ENCODE data around the gene YY1.
"Not testable (repeated sequence)": the region's sequence is repeated elsewhere in the genome, so short reads cannot be mapped to it uniquely, and the experiment has no call there.

YY1 gene

DNA sequence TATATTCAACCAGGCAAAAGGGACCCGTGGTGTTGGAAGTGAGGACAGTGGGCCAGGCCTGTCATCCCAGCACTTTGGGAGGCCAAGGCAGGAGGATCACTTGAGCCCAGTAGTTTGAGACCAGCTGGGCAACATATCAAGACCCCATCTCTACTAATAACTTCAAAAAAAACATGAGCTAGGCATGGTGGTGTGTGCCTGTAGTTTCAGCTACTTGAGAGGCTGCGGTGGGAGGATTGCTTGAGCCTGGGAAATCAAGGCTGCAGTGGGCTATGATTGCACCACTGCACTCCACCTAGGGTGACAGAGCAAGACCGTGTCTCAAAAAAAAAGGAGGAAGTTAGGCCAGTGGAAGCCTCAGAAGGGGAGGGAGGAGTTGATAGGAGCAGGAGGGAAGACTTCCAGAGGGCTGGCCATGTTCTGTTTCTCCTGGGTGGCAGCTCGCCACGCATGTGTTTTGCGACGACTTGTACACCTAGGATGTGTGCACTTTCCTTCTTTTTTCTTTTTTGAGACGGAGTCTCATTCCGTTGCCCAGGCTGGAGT lies 57.2 kb downstream of the YY1 start:
- no peak for DNase-seq (ENCODE audit: low spot score)

DNA sequence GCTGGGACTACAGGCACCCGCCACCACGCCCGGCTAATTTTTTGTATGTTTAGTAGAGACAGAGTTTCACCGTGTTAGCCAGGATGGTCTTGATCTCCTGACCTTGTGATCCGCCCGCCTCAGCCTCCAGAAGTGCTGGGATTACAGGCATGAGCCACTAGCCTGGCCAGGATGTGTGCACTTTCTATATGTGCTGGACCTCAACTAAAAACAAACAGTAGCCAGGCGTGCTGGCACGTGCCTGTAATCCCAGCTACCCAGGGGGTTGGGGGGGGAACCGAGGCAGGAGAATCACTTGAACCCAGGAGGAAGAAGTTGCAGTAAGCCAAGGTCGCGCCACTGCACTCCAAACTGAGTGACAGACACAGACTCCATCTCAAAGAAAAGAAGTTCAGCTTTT lies 57.8 kb downstream of the YY1 start:
- DNase-seq (ENCODE audit: low spot score): not testable (repeated sequence)

DNA sequence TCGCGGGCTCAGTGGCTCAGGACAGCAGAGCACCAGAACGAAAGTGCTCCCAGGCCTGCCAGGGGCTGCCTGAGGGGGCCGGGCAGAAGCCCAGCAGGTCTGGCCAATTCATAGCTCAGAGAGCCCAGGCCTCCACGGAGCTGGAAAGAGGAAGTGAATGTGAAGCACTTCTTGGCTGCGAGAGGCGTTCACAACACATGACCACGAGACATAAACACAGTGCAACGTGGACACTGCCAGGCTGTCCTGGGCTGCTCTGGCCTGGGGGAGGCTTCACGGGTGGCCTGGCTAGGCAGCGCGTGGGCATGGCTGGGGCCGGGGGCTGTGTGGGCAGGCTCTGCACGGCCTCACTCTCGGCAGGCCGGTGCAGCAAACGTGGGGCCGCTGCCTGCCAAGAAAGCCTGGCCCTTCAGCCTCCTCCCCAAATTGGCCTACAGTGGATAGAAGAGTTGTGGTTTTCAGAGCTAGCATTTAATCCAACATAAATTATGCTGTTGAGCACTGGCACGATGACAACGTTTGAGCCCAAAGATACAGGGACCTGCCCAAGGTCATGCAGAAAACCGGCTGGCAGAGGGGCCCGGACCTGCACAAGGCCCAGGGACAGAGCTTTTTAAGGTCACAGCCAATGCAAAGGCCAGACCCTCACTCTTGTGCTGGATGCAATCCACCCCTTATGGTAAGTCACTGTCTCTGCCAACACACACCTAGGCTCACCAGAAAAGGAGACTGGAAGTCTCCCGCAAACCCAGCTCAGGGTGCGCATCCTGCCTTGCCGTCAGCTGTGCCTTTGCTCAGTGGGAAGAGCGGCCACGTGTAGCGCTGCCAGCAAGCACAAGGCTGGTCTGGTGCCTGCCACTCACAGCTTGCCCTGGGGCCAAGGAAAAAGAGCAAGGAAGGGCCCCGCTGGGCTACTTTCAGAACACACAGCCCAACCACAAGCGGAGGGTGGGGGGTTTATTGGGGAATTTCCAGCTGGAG lies 58.7 kb downstream of the YY1 start:
- DNase-seq (ENCODE audit: low spot score): peak; percentile 90

DNA sequence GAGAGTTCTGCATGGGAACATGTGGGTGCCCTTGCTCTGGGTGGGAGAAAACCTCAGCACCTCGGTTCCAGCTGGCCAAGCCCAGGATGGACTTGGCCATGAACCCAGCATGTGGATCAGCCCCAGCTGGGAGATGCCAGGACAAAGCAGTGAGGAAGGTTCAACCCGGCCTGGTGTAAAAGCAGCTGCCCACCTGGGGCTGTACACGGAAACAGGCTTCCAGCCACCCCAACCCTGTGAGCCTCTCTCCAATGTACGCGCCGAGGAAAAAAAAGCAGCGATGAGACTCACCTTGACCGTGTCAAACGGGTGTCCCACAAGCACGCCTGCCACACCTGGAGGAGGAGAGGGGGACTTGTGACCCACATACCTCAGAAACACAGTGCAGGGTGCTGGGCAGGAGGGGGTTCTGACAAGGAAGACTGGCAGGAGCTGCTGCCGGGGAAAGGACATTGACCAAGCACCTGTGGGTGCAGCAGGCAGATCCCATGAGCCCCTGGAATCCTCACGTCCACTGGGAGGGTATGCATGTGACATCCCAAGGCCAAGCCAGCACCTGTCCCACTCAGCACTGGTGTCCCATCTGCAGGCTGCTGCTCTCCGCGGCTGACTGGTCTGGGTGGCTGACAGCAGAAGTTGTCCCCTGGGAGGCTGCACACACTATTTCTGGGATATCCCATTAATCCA lies 59.8 kb downstream of the YY1 start:
- no peak for DNase-seq (ENCODE audit: low spot score)

DNA sequence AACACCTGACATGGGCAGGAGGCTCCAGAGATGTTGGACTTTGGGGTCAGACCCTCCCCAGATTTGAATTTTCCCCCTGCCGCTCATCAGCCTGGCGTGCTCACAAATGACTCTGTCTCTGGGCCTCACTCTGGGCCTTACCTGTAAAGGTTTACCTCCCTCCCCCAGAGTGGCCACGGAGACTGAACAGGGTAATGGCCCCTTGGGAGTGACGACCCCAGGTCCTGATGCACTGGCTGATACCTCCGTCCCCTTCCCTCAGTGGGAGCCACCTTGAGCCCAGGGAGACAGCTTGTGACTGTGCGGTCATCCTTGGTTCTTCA lies 60.3 kb downstream of the YY1 start:
- DNase-seq (ENCODE audit: low spot score): no peak

DNA sequence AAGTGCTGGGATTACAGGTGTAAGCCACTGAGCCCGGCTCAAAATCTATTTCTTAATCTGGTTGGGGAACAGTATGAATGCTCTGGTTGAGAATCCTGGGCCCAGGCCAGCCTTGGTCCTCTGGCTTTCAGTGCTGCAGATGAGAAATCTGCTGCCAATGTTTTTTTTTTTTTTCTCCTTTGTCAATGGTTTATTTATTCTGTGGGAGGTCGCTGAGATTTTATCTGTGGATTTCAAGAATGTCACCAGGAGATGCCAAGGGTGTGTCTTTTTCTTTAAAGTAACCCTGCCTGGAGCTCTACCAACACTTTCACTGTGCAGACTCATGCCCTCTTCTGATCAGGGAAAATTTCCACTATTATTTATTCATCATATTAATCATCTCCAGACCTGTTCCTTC lies 63.7 kb downstream of the YY1 start:
- DNase-seq (ENCODE audit: low spot score): no peak

DNA sequence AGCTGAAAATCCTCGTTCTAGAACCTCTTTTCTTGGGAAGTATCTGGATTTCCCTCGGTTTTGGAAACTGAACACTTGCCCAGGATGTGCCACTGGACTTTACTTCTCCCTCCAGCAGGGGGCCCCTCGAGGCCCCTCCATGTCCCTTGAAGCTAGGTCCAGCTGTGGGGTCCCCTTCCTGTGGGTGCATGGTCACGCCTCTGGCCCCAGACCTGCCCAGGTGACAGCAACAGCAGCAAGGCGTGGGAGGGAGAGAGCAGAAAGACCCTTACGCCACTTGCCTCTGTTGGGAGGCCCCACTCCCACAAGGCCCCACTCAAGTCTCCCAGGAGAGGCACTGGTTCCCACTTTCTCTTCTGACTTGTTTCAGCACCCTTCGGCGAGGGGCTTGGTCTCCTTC lies 64.2 kb downstream of the YY1 start:
- DNase-seq (ENCODE audit: low spot score): no peak

DNA sequence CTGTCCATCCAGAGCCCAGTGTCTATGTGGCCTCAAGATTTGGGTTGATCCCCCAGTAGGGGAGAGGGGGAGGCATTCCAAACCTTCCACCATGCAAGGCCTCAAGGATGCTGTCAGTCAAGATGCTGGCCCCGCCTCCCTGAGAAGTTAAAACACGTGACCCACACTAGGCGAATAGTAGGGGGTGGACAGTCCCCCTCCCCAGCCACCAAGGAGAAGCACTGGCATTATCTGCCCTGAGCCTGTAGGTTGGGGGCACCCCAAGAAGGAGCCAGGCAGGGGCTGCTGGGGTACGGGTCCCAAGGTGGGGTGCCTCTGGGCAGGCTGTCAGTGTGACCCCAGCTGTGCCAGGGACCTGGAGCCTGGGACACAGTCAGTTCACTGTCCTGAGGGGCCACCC lies 65.0 kb downstream of the YY1 start:
- DNase-seq (ENCODE audit: low spot score): no peak

DNA sequence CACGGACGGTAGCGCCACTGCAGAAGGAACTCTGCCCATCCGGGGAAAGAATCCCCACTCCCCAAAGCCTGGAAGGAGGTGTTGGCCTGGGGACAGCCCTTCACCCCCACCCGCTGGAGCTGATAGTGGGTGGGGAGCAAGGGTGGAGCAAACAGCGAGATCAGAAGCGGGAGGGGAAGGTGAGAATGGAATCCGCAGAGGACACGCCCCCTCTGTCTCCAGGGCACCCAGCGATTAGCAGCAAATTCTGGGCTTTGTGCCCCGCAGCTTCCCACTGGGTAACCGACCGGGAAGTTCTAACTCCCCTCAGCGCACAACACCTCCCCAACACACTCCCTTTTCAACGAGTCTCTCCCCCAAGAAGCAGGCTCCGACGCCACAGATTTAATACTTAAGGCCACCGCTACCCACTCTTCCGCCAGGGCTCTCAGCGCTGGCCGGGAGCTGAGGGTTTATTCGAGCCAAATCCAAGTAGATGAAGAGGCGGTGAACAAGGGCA lies 65.9 kb downstream of the YY1 start:
- DNase-seq (ENCODE audit: low spot score): peak; percentile 79

DNA sequence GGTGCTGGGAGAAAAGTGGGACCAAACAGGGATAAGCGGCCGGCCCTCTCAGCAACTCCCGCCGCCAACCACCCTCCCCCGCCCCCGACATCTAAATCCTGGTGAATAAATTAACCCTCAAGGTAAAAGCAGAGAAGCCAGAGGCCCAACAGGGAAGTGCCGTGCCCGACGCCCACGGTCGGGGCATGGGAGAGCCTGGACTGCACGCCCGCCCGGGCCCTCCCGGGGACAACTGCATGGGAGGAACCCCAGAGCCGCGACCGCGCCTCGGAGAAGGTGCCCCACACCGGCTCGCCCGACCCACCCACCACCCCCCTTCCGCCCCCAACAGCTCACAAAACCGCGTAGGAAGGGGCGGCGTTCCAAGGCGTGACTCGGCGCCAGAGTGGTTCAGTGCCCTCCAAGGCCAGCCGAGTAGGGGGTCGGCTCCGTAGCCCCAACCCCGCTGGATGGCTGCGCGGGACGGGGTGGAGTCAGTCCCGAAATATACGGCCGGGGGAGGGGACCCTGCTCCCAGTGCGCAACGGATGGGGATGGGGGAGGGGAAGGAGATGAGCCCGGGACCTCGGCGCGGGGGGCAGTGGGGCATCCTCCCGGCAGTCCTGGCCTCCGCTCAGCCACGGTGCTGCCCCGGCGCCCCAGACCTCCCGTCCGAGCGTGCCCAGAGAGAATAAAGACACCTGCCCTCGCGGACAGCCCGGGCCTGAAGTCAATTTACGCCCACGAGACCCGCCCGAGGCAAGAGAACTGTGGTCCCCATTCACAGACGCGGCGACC lies 66.6 kb downstream of the YY1 start:
- no peak for DNase-seq (ENCODE audit: low spot score)

DNA sequence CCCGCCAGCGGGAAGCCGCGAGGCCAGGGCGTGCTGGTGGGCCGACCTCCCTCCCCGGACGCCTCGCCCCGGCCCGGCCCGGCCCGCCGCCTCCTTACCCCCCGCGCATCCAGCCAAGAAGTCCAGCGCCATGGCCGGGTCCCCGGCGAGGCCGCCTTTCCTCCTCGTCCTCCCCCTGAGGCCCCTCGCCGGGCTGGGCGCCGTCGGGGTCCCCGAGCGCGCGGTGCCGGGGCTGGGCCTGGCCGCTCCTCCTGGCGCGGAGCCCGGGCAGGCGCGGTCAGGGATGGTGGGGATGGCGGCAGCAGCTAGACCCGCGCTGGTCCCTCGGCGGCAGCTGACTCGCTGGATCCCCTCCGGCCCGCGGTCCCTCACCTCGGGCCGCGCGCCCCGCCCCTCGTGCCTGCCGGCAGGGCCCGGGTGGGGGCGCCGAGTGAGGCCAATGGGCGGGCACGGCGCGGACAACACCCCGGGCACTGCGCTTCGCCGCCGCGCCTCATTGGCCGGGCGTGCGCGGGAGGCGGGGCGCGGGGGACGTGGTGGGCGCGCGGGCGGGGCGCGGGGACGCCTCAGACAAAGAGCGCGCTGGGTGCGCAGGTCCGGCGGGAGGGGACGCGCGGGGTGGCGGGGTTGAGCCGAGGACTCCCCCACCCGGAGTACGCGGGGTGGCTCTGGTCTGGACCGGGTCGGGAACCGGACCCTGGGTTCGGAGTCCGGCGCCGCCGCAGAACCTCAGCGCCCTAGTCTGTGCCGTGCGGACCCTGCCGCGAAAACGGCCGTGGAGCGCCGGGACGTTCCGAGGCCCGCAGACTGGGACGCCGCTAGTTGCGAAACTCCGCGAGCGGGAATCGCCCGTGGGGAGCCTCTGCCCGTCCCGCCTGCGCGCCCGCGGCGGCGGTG lies 67.4 kb downstream of the YY1 start, which contains the start of gene SLC25A29:
SLC25A29 (minus strand) TSS at position 344 of the 897 bp plus-strand sequence; CDS start at position 132, 212 bp downstream.
- DNase-seq (ENCODE audit: low spot score): peak; percentile 96

DNA sequence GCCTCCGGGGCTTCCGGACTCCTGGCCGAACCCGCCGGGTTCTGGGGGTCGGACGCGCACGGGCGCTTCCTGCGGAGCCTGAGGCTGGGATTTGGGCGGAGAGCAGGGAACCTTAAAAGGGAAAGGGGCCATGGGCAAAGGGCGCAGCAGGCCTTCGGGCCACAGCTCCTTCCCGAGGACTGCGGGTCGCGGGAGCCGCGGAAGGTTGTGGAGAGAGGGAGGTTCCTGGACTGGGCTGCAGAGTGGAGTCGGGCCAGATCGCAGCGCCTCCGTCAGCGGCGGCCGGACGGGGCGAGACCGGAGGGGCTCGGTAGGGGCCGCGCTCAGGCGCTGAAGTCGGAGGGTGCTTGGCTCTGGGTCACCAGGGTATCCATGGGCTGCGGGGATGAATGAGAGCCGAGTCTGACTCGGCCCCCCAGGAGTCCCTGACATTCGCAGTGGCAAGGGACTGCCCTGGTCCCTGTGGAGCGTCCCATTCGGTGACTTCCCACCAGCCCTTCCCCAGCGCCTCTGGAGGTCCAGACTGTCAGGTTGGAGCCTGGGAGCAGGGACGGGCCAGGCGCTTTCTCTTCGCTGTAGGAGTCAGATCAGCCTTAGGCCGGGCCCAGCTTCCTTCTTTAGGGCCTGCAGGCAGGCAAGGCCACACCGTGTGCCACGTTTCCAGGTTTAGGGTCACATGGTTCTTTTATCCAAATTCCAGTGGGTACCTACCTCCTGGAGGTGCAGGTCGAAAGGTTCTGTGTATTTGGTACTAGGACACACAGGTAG lies 68.2 kb downstream of the YY1 start:
- no peak for DNase-seq (ENCODE audit: low spot score)

DNA sequence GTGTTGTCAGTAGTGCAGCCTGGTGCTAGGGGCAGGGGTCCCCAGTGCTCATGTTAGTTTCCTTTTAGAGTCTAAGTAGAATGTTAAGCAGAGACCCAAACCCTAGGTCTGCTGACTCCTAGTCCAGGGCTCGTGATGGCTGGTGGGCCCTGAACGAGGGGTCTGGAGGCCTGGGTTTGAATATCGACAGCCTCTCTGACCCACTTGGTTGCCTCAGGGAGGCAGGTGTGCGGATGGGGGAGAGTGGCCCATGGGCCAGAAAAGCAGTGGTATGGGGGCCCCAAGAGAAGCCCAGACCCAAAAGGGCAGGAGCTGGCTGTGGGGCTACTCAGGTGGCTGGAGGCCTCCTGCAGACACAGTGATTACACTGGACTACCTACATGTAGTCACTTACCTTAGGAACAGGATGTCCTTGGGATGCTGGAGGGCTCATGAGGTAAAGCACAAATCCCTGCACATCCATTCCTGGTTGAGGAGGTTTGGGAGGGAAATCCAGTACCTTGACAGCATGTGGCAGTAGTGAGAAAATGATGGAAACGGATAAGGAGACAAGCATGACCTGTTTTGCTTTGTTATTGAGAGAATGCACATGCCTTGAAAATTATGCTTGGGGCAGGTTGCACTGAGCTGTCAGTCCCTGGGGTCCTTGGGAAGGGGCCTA lies 69.0 kb downstream of the YY1 start:
- no peak for DNase-seq (ENCODE audit: low spot score)

DNA sequence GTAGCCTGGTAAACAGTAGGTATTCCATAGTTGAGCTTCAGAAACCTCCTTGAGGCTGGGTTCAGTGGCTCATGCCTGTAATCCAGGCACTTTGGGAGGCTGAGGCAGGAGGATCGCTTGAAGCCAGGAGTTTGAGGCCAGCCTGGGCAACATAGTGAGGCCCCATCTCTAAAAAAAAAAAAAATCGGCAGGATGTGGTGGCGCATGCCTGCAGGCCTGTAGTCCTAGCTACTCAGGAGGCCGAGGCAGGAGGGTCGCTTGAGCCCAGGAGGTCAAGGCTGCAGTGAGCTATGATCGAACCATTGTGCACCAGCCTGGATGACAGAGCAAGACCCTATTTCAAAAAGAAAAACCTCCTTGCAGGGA lies 69.5 kb downstream of the YY1 start:
- DNase-seq (ENCODE audit: low spot score): not testable (repeated sequence)

DNA sequence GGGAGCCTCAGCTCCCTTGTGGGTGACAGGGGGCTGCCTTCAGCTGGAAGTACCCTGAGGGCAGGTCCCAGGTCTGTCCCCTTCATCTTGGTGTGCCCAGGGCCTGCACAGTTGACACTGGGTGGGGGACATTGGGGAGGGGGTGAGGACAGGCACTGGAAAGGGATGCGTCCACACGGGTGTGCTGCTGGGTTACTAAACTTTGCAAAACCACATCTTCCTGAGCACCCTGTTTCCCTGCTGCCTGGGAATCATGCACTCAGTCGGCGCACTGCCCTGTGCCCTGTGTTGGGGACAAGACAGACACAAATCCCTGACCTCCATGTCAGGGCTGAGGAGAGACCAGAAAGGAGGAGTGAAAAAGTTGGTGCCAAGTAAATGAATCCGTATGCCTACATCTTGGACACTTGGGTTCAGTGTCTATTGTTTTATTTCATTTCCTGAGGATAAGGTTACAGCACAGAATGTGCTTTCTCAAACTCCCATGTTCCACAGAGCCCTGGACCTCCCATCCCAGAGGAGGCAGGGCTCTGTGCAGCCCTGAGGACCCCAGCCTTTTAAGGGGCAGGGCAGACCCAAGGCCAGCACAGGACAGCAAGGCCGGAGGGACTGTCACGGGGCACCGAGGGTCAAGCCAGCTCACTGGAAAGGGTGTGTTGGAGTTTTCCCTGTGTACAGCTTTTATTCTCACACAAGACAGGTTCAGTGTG lies 70.2 kb downstream of the YY1 start:
- no peak for DNase-seq (ENCODE audit: low spot score)

DNA sequence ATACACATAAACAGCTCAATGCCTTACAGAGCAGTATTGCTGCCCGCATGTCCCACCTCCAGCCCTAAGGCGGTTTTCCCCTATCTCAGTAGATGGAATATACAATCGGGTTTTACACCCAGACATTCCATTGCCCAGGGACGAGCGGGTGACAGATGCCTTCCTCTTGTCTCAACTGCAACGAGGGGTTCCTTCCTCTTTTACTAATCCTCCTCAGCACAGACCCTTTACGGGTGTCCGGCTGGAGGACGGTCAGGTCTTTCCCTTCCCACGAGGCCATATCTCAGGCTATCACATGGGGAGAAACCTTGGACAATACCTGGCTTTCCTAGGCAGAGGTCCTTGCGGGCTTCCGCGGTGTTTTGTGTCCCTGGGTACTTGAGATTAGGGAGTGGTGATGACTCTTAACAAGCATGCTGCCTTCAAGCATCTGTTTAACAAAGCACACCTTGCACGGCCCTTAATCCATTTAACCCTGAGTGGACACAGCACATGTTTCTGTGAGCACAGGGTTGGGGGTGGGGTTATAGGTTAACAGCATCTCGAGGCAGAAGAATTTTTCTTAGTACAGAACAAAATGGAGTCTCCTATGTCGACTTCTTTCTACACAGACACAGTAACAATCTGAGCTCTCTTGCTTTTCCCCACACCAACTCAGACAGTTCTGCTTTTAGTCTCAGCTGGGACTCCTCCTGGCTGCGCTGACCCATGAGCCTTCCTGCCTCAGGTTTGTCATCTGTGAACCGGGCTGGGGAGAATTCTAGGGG lies 73.3 kb downstream of the YY1 start:
- not testable (repeated sequence) for DNase-seq (ENCODE audit: low spot score)

DNA sequence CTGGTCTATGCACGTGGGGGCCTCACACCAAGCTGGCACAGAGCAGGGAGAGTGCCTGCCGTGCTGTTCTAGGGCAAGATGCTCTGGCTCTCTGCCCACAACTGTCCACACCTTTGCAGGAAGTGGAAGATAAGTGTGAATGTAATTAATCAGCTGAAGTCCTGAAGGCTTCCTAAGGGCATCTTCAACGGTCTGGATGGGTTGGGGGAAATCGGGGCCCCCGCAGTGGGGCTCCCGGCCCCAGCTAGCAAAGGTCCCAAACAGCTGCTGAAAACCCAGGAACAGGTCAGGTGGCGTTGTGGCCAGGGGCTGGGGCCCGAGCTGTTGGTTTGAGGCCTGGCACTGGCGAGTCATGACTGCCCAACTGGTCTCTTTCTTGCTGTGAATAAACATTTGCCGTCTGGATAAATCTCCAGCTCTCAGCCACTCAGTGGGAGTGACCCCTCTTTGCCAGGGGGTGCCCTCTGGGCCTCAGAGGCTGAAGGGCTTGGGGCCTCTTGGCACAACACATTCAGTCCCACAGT lies 74.0 kb downstream of the YY1 start:
- no peak for DNase-seq (ENCODE audit: low spot score)
